OCI-LY7 (cell line): ENCODE results near the gene ADD2.

Experiments used
- CTCF ChIP-seq: fragments of 200-600 bp; sonication (generic); conservative IDR thresholded peaks from 2 replicates; pipeline ENCODE4 v1.5.1; 2014; ENCODE audit warnings: mild to moderate bottlenecking, antibody characterized with exemption, low read length, moderate library complexity, mixed read lengths
- EZH2phosphoT487 ChIP-seq: fragments of 200-600 bp; sonication (generic); IDR thresholded peaks from 2 replicates; pipeline ENCODE4 v1.6.1; 2018; ENCODE audit warnings: low read depth, borderline replicate concordance, mild to moderate bottlenecking, mixed run types, antibody characterized with exemption, low read length, moderate library complexity, mixed read lengths

- TF ChIP-seq CTCF, result no peak
- TF ChIP-seq EZH2phosphoT487, result no peak
Measured at GRCh38 chr2:70668432-70668831, 99.6 kb downstream of the ADD2 start.
